GM12874 (cell line): ENCODE measurements around the gene FIBP.

Experiments
- TF ChIP-seq, protein P1 (sequence below): IDR thresholded peaks from 2 replicates; pipeline ENCODE4 v1.5.1; 2011; ENCODE audit warnings: low read depth, mild to moderate bottlenecking, control low read depth, low read length, moderate library complexity; ENCODE audit not compliant: insufficient read depth

The FIBP gene

GRCh38 chr11:65880027-65880426 lies 8.2 kb downstream of the FIBP start:
- TF ChIP-seq, protein P1, sequence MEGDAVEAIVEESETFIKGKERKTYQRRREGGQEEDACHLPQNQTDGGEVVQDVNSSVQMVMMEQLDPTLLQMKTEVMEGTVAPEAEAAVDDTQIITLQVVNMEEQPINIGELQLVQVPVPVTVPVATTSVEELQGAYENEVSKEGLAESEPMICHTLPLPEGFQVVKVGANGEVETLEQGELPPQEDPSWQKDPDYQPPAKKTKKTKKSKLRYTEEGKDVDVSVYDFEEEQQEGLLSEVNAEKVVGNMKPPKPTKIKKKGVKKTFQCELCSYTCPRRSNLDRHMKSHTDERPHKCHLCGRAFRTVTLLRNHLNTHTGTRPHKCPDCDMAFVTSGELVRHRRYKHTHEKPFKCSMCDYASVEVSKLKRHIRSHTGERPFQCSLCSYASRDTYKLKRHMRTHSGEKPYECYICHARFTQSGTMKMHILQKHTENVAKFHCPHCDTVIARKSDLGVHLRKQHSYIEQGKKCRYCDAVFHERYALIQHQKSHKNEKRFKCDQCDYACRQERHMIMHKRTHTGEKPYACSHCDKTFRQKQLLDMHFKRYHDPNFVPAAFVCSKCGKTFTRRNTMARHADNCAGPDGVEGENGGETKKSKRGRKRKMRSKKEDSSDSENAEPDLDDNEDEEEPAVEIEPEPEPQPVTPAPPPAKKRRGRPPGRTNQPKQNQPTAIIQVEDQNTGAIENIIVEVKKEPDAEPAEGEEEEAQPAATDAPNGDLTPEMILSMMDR, result no peak

DNA sequence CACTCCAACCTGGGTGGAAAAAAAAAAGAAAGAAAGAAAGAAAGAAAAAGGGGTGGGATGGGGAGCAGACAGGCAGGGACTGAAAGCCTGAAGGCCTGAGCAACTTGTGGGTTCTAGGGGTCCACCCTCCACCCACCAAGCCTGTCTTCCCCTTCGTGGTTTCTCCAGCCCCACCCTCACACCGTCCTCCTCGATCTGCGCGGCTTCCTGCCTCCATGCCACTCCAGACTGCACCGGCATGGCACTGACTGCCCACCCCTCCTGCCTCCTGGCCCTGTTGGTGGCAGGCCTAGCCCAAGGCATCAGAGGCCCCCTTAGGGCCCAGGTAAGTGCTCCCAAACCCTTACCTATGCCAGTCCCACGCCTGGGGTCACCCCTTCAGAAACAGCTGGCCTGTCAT lies 8.7 kb downstream of the FIBP start, which contains the start of gene CTSW:
Gene CTSW (plus strand): TSS at position 221 of the 400 bp plus-strand sequence. CDS start 18 bp downstream, at position 239.
- TF ChIP-seq, protein P1, result no peak

DNA sequence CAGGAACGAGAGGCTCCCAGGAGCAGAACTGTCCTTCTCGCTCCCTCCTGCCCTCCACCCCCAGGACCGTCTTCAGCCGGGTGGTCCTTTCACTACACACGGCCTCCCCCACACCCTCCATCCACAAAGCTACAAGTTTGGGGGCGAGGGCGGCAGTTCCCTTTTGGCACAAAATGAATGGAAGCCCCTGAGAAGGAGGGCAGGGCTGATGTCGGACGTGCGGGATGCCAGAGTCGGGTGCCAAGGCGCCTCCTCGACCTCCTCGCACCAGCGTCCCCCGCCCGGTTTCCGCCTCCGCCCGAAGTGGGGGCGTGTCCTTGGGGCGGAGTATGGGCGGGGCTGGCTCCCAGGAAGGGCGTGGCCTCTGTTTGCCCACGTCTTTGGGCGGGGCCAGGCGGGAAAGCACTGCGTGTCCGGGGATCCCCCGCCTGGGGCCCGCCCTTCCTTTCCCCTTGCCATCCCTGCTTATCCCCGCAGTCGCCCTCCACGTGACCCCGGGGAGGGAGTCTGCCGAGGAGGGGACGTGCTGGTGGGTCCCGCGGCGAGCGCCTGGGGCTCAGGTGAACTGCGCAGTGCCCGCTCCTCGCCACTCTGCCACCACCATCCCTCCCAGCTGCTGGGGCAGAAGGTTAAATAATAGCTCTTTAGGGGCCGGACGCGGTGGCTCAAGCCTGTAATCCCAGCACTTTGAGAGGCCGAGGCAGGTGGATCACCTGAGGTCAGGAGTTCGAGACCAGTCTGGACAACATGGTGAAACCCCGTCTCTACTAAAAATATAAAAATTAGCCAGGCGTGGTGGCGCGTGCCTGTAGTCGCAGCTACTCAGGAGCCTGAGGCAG lies 14.7 kb downstream of the FIBP start:
- TF ChIP-seq, protein P1, result no peak

DNA sequence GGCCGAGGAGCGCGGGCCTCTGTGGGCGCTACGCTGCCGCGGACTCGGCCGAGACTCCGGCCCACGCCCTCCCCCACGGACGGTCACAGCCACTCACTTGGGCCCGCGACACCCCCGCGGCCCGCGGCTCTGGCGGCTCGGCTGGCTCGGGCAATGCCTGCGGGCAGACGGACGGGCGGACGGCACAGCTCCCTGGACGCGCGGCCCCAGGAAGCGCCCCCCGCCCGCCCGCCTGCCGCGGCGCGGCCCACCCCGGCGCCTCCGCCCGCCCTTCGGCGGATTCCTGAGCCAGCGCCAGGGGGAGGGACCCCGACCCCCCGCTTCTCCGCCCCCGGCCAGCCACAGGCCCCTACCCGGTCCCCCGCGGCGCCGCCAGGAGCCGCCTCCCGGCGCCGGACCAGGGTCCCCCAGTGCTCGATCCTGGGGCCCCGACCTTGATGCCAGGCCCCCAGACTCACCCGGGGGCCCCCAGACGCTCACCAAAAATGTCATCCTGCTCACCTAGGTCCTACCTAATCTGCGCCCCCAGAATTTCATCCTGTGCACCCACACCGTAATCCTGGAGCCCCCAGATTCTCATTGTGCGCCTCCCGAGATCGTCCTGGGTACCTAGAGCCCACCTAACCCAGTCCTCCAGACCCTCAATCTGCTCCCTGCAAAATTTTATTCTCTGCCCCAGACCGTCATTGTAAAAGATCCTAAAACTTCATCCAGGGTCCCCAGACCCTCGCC lies 15.5 kb downstream of the FIBP start, which contains the start of gene EFEMP2:
Gene EFEMP2 (minus strand): TSS at position 215 of the 732 bp plus-strand sequence. CDS start 446 bp downstream, outside the sequence.
- TF ChIP-seq, protein P1, result no peak

GRCh38 chr11:65871811-65872548 lies 16.3 kb downstream of the FIBP start:
- TF ChIP-seq, protein P1, result no peak

- TF ChIP-seq, protein P1, result no peak
These were observed 17.3 kb downstream of the FIBP start for GRCh38 chr11:65870706-65871681.
